ENCODE measurements around the gene IST1. TPM values are rescaled to one million over a fixed set of nuclear protein-coding genes. Genes with fewer than 3 reads are reported as not detected.

The IST1 gene
- total RNA-seq, 2 donors from 2014 or later: 193 to 249 TPM

DNA sequence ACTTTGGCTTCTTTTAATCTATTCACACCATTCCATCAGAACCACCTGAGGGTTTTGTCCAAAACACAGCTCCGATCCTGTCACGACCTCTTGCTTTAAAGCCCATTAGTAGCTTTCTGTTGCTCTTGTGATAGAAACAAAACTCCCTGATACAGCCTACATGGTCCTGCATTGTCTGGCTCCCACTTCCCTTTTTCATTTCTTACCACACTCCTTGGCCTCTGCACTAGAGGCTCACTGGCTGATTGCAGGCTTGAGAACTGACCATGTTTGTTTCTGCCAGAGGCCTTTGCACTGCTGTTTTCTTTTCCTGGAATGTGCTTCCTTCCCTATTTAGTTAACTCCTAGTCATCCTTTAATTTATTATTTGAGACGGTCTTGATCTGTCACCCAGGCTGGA, 23.7 kb downstream of the IST1 start:
- TF ChIP-seq, protein P1, sequence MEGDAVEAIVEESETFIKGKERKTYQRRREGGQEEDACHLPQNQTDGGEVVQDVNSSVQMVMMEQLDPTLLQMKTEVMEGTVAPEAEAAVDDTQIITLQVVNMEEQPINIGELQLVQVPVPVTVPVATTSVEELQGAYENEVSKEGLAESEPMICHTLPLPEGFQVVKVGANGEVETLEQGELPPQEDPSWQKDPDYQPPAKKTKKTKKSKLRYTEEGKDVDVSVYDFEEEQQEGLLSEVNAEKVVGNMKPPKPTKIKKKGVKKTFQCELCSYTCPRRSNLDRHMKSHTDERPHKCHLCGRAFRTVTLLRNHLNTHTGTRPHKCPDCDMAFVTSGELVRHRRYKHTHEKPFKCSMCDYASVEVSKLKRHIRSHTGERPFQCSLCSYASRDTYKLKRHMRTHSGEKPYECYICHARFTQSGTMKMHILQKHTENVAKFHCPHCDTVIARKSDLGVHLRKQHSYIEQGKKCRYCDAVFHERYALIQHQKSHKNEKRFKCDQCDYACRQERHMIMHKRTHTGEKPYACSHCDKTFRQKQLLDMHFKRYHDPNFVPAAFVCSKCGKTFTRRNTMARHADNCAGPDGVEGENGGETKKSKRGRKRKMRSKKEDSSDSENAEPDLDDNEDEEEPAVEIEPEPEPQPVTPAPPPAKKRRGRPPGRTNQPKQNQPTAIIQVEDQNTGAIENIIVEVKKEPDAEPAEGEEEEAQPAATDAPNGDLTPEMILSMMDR (IDR thresholded peaks at IDR 0.05): no peak
- no peak for TF ChIP-seq POLR2AphosphoS5 (IDR thresholded peaks at IDR 0.05)
- no peak for TF ChIP-seq POLR2A (IDR thresholded peaks at IDR 0.05)
- WGBS: 70% methylated on average over 3 of the region's 3 CpGs
- H3K4me3 ChIP-seq: no peak overlapping the region
- intact Hi-C loops (cut with DNase I): no loop called here
- peaks cover 7 to 11% of the 10 kb centered on the region in 2 donors for H3K36me3 ChIP-seq
- no peaks in the 10 kb centered on the region for H3K9me3 ChIP-seq
- H3K27me3 ChIP-seq (replicated peaks; ENCODE audit: insufficient read depth): no peaks in the 10 kb centered on the region
- H3K27ac ChIP-seq: no peak overlapping the region
- no peaks in the 10 kb centered on the region for H3K4me1 ChIP-seq (replicated peaks)
- no peak for DNase-seq (ENCODE audit: low spot score)

GRCh38 chr16:71920658-71921057, 25.3 kb downstream of the IST1 start:
- no peaks in the 10 kb centered on the region for H3K9me3 ChIP-seq
- WGBS: 81% methylated on average over 2 of the region's 2 CpGs
- H3K27me3 ChIP-seq (replicated peaks; ENCODE audit: insufficient read depth): no peaks in the 10 kb centered on the region
- no peak for DNase-seq (ENCODE audit: low spot score)
- H3K4me1 ChIP-seq (replicated peaks): no peaks in the 10 kb centered on the region
- no peak for TF ChIP-seq POLR2A (IDR thresholded peaks at IDR 0.05)
- TF ChIP-seq, protein P1 (IDR thresholded peaks at IDR 0.05): no peak
- no peak for TF ChIP-seq POLR2AphosphoS5 (IDR thresholded peaks at IDR 0.05)
- intact Hi-C loops (cut with DNase I): no loop called here
- H3K27ac ChIP-seq: no peak overlapping the region
- no peak overlapping the region for H3K4me3 ChIP-seq
- peaks cover 7 to 11% of the 10 kb centered on the region in 2 donors for H3K36me3 ChIP-seq

DNA sequence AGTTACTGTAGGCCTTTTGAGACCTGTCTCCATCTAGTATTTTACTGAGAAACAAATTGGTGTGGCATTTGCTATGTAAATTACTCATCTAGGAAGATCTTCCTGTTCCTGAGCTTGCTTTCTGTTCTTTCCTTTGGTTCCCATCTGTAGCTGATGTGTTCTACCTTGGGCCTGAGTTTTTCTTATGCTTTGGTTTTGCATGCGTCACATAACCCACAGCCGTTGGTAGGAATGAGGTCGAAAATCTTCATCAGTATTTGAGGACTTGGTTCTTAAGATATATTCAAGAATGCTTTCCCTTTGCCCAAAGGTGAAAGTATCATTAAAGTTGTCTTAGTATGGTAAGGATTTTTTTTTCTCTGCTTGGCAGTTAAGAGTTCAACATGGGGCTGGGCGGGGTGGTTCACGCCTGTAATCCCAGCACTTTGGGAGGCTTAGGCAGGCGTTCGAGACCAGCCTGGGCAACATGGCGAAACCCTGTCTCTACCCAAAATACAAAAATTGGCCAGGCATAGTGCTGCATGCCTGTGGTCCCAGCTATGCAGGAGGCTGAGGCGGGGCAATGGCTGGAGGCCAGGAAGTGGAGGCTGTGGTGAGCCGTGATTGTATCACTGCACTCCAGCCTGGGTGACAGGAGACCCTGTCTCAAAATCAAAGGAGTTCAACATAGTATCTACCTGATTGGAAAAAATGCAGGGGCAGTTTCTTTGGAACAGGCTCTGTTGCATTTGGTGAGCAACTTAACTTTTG, 28.8 kb downstream of the IST1 start:
- H3K4me3 ChIP-seq: no peak overlapping the region
- no peak for TF ChIP-seq POLR2AphosphoS5 (IDR thresholded peaks at IDR 0.05)
- TF ChIP-seq, protein P1 (IDR thresholded peaks at IDR 0.05): no peak
- no peak for TF ChIP-seq POLR2A (IDR thresholded peaks at IDR 0.05)
- 92% methylated on average over 10 of the region's 10 CpGs for WGBS

DNA sequence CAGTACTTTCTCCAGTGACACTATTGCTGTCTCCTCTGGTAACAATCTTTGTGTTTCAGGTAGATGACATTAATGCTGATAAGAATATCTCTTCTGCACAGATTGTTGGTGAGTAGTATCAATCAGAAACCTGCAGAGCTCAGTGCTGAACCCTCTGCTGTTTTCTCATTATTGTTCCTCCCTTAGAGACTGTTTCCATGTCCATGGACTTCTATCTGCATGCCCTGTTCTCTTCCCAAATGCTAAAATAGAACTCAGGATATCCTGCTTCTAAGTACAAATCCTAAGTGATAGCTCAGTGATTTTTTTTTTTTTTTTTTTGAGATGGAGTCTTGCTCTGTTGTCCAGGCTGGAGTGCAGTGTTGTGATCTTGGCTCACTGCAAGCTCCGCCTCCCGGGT, 29.4 kb downstream of the IST1 start:
- no peaks in the 10 kb centered on the region for H3K9me3 ChIP-seq
- peaks cover 4 to 11% of the 10 kb centered on the region in 2 donors for H3K36me3 ChIP-seq
- DNase-seq (ENCODE audit: low spot score): no peak
- H3K27me3 ChIP-seq (replicated peaks; ENCODE audit: insufficient read depth): no peaks in the 10 kb centered on the region
- TF ChIP-seq, protein P1 (IDR thresholded peaks at IDR 0.05): no peak
- TF ChIP-seq POLR2AphosphoS5 (IDR thresholded peaks at IDR 0.05): no peak
- TF ChIP-seq POLR2A (IDR thresholded peaks at IDR 0.05): no peak
- H3K4me1 ChIP-seq (replicated peaks): no peaks in the 10 kb centered on the region
- intact Hi-C loops (cut with DNase I): no loop called here
- H3K4me3 ChIP-seq: no peak overlapping the region
- 100% methylated on average over 2 of the region's 2 CpGs for WGBS
- H3K27ac ChIP-seq: no peak overlapping the region

More for the DNA sequence above, 28.8 kb downstream of the IST1 start:
- DNase-seq (ENCODE audit: low spot score): no peak
- intact Hi-C loops (cut with DNase I): no loop called here
- Histone ChIP-seq H3K9me3 (no peaks in the 10 kb centered on the region), H3K27ac (no peak overlapping the region), H3K27me3 (replicated peaks; ENCODE audit: insufficient read depth) (no peaks in the 10 kb centered on the region), H3K36me3 (peaks cover 4 to 11% of the 10 kb centered on the region in 2 donors), H3K4me1 (replicated peaks) (no peaks in the 10 kb centered on the region)

GRCh38 chr16:71927383-71927782, 32.1 kb downstream of the IST1 start:
- Histone ChIP-seq H3K9me3 (no peaks in the 10 kb centered on the region), H3K27me3 (replicated peaks; ENCODE audit: insufficient read depth) (no peaks in the 10 kb centered on the region), H3K4me1 (replicated peaks) (no peaks in the 10 kb centered on the region), H3K36me3 (no peaks in the 10 kb centered on the region), H3K4me3 (no peak overlapping the region), H3K27ac (peak overlapping the region; percentile 39 to 42)
- intact Hi-C loops (cut with DNase I): no loop called here
- DNase-seq (ENCODE audit: low spot score): peak; percentile 42
- TF ChIP-seq POLR2AphosphoS5 (IDR thresholded peaks at IDR 0.05): peak; percentile 30
- TF ChIP-seq, protein P1 (IDR thresholded peaks at IDR 0.05): no peak
- 23% methylated on average over 3 of the region's 3 CpGs for WGBS

Measured in prostate gland (tissue), 2 donors.